MCF 10A (cell line): ENCODE measurements around the gene NELL2. TPM values are rescaled to one million over a fixed set of nuclear protein-coding genes. Genes with fewer than 3 reads are reported as not detected.

Experiments used
- BruUV-seq: library from RNA; stranded (reverse); fragments of 400-500 nt; replicated peaks from 2 replicates; lab custom pipeline; 2021; lab: Mats Ljungman, UMichigan
- CTCF ChIA-PET: fragments of 300-600 bp; sonication (Branson Sonifier 250); formaldehyde crosslinking; extraction: SDS; loops from one replicate; lab custom pipeline; 2021; ENCODE audit warnings: antibody characterized with exemption, inconsistent platforms; lab: Yijun Ruan, JAX
- POLR2A ChIA-PET: fragments of 300-600, 350-650 bp; sonication (Branson Sonifier 250); formaldehyde crosslinking; extraction: SDS; loops from one replicate; lab custom pipeline; 2020; ENCODE audit warnings: antibody characterized with exemption, inconsistent platforms; lab: Yijun Ruan, JAX
- DNase-seq: peaks from one replicate; pipeline ENCODE4 v3.0.0-alpha.2; 2018; ENCODE audit not compliant: unreplicated experiment
- H3K27ac Mint-ChIP-seq: one replicate; pipeline ENCODE4 v1.8.0; 2022; ENCODE audit warnings: mild to moderate bottlenecking, low read depth, mixed read lengths; ENCODE audit not compliant: unreplicated experiment
- H3K27me3 Mint-ChIP-seq: one replicate; pipeline ENCODE4 v1.8.0; 2022; ENCODE audit warnings: mixed read lengths; ENCODE audit not compliant: insufficient read depth, unreplicated experiment
- H3K36me3 Mint-ChIP-seq: one replicate; pipeline ENCODE4 v1.8.0; 2022; ENCODE audit warnings: mild to moderate bottlenecking, moderate library complexity, mixed read lengths; ENCODE audit not compliant: insufficient read depth, unreplicated experiment
- H3K4me1 Mint-ChIP-seq: one replicate; pipeline ENCODE4 v1.8.0; 2022; ENCODE audit warnings: mixed read lengths; ENCODE audit not compliant: insufficient read depth, unreplicated experiment
- H3K4me3 Mint-ChIP-seq: one replicate; pipeline ENCODE4 v1.8.0; 2022; ENCODE audit warnings: mild to moderate bottlenecking, moderate library complexity, mixed read lengths; ENCODE audit not compliant: unreplicated experiment
- H3K9me3 Mint-ChIP-seq: one replicate; pipeline ENCODE4 v1.8.0; 2022; ENCODE audit warnings: mixed read lengths; ENCODE audit not compliant: unreplicated experiment
- CTCF ChIP-seq: fragments of 200-600 bp; IDR thresholded peaks from one replicate; pipeline ENCODE4 v1.8.0; 2022; ENCODE audit warnings: antibody characterized with exemption, mild to moderate bottlenecking; ENCODE audit not compliant: unreplicated experiment
- intact Hi-C: fragments of 100-400 bp; cut with micrococcal nuclease; formaldehyde crosslinking; loops from 2 replicates; pipeline ENCODE4 v1.14.1; 2022
- total RNA-seq: library from RNA; stranded (reverse); gene quantifications from 2 replicates; pipeline ENCODE4 v1.2.3, GENCODE V29; 2022

Gene NELL2
- total RNA-seq, 1 experiment from 2014 or later: not detected

GRCh38 chr12:44703182-44703910 is 172.8 kb downstream of the NELL2 start:
- no peak overlapping the region for H3K27ac Mint-ChIP-seq
- H3K27me3 Mint-ChIP-seq: peaks cover 63% of the 10 kb centered on the region
- intact Hi-C loops: no loop called here
- no peaks in the 10 kb centered on the region for H3K36me3 Mint-ChIP-seq
- no peak for DNase-seq
- ChIA-PET CTCF (interaction anchor here (1.1 kb wide), 1 partner anchor 387 kb away, joined by 3 read pairs; no protein-coding TSS in a partner anchor), POLR2A (no interaction called here)
- BruUV-seq: no TSS peak
- no peaks in the 10 kb centered on the region for H3K4me1 Mint-ChIP-seq
- H3K4me3 Mint-ChIP-seq: no peak overlapping the region
- no peaks in the 10 kb centered on the region for H3K9me3 Mint-ChIP-seq
- no peak for TF ChIP-seq CTCF

- BruUV-seq: no TSS peak
- intact Hi-C loops: no loop called here
- no peak overlapping the region for H3K27ac Mint-ChIP-seq
Observed at GRCh38 chr12:44697511-44697910, 178.6 kb downstream of the NELL2 start.

GRCh38 chr12:44696542-44696941 is 179.6 kb downstream of the NELL2 start:
- CTCF ChIA-PET: no interaction called here
- no peaks in the 10 kb centered on the region for H3K4me1 Mint-ChIP-seq
- H3K27ac Mint-ChIP-seq: no peak overlapping the region
- DNase-seq: peak; percentile 11
- H3K27me3 Mint-ChIP-seq: peaks cover 25% of the 10 kb centered on the region
- no peaks in the 10 kb centered on the region for H3K9me3 Mint-ChIP-seq
- H3K4me3 Mint-ChIP-seq: no peak overlapping the region
- no peak for TF ChIP-seq CTCF
- H3K36me3 Mint-ChIP-seq: no peaks in the 10 kb centered on the region
- BruUV-seq: no TSS peak
- intact Hi-C loops: no loop called here
- POLR2A ChIA-PET: interaction anchor here (0.6 kb wide), 1 partner anchor 10 kb away, joined by 4 read pairs; no protein-coding TSS in a partner anchor

More at GRCh38 chr12:44697511-44697910, 178.6 kb downstream of the NELL2 start:
- no peak for DNase-seq
- no peak overlapping the region for H3K4me3 Mint-ChIP-seq
- no peak for TF ChIP-seq CTCF
- no peaks in the 10 kb centered on the region for H3K9me3 Mint-ChIP-seq
- H3K4me1 Mint-ChIP-seq: no peaks in the 10 kb centered on the region
- H3K27me3 Mint-ChIP-seq: peaks cover 35% of the 10 kb centered on the region
- CTCF ChIA-PET: no interaction called here
- H3K36me3 Mint-ChIP-seq: no peaks in the 10 kb centered on the region
- POLR2A ChIA-PET: interaction anchor here (0.6 kb wide), 1 partner anchor 21 kb away, joined by 4 read pairs; no protein-coding TSS in a partner anchor

GRCh38 chr12:44694017-44694416 is 182.1 kb downstream of the NELL2 start:
- TF ChIP-seq CTCF: no peak
- no peak overlapping the region for H3K27ac Mint-ChIP-seq
- H3K9me3 Mint-ChIP-seq: no peaks in the 10 kb centered on the region
- ChIA-PET POLR2A (interaction anchor here (0.7 kb wide), 1 partner anchor 8 kb away, joined by 4 read pairs; no protein-coding TSS in a partner anchor), CTCF (no interaction called here)
- no TSS peak for BruUV-seq
- DNase-seq: no peak
- H3K4me1 Mint-ChIP-seq: no peaks in the 10 kb centered on the region
- H3K36me3 Mint-ChIP-seq: no peaks in the 10 kb centered on the region
- H3K4me3 Mint-ChIP-seq: no peak overlapping the region
- intact Hi-C loops: no loop called here
- no peaks in the 10 kb centered on the region for H3K27me3 Mint-ChIP-seq
